Activated T-helper 1 cell treated with Interleukin-2 at 50 U/mL for 16 hours (primary cell): ENCODE data around the gene PIGX.

Experiments used
- DNase-seq: peaks from one replicate; pipeline ENCODE4 v3.0.0-alpha.2; 2020; ENCODE audit warnings: low read depth

Gene PIGX

DNA sequence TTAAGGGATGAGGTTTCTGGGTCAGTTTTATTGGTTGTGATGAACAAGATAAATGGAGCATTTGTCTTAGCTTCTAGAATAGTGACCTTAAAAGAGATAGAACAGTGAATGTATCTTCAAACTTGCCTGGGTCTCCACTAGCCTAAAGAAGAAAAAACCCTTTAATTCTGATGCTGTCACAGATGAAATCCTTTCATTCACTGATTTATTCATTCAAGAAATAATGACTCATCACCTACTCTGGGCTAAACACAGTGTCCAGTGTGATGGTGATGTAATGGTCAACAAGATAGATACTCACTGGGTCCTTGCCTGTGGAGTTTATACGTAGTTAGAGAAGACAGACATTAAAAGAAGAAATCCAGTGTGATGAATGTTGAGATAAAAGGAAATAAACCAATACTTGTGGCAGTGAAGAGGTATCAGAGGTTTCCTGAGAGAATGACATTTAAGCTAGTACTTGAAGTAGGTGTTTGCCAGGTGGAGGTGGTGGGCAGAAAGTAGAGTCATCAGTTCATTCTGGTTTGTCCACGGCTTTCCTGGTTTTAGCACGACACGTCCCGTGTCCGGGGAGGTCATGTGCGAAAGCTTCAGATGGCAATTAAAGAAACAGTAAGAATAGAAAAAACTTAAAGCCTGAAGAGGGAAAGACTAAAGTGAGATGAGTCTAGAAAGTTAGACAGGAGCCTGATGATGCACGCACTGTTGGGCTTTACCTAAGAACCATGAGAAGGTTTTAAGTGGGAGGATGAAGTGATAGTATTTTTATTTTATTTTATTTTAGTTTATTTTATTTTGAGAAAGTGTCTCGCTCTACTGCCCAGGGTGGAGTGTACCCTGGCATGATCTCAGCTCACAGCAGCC is 45.9 kb downstream of the PIGX start:
- DNase-seq, result no peak

DNA sequence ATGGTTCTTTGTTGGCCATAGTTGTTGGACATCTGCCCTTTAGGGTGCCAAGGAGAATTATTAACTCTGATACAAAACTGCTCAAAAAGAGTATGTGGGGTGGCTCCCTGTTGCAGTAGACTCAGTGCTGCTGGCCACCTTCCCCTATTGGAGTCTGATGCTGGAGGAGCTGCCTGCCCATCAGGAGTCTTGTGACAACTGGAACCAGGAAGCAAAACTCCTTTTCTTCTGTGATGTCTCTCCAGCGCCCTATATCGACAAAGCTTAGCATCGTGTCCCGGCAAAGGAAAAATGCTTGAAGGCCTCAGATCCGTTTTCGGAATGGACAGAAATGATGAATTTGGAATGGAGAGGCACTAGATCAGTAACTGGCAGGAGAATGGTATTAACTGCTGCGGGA is 51.0 kb downstream of the PIGX start:
- DNase-seq, result no peak

DNA sequence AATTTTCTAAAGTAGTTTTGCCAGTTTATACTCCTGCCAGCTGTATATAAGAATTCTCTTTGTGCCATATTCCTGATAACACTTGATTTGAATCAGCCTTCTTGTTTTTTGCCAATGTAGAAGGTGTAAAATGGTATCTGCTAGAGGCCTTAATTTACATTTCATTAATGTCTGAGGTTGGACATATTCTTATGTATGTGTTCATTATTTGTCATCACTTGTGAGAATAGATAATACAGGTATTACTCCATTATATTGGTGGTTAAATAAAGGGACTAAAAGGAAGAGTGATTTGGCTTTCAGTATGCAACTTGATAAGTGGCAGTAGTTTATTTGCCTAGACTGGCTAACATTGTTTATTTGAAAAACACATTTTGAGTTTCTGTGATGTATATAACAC is 53.3 kb downstream of the PIGX start:
- no peak for DNase-seq

DNA sequence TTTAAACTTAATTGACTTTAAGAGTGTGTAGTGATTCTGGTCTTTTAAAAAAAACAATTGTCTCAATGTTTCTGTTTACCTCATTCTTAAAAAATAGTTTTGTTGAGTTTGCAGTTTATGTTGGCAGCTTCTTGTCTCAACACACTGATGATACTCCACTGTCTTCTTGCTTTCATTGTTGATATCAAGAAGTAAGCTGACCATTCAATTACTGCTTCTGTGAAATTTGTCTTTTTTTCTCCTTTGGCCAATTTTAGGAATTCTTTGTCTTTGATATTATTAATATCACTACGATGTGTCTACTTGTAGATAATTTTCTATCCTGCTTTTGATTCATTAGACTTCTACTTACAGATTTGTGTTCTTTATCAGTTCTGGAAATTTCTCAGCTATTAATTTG is 58.9 kb downstream of the PIGX start:
- no peak for DNase-seq

DNA sequence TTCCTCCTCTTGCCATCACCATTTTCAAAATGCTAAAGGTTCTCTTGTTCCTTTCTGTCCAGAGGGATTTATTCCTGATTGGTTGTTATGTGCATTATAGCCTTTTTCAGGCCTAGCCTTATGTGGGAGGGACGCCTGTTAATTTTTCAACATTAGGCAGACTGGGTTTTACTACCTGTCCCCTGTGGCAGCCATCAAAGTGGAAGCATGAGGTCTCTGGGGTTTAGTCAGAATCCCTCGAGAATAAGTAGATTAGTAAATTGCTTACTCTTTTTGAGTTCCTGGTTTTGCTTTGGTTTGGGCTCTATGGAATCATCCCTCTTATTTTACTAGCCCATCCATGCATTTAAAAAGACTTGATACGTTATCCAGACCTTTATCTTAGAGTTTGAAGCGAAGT is 59.9 kb downstream of the PIGX start:
- no peak for DNase-seq

DNA sequence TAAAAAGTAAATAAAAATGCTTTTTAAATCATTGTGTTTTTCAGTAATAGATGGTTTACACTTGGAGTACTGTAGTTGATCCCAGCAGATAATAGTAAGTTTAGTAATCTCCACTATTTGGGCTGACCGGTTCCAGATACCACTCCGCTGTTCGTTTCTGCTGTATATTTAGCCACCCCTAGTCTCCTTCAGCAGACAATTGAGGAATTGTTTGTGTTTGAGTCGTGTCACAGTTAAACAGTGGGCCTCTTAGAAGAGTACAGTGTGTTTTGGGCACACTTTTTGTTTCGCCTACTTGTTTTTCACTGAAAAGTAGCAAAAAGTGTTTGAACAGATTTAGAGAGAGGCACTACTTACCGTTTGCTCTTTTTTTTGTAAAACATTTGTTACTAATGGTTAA is 60.7 kb downstream of the PIGX start:
- DNase-seq, result no peak

DNA sequence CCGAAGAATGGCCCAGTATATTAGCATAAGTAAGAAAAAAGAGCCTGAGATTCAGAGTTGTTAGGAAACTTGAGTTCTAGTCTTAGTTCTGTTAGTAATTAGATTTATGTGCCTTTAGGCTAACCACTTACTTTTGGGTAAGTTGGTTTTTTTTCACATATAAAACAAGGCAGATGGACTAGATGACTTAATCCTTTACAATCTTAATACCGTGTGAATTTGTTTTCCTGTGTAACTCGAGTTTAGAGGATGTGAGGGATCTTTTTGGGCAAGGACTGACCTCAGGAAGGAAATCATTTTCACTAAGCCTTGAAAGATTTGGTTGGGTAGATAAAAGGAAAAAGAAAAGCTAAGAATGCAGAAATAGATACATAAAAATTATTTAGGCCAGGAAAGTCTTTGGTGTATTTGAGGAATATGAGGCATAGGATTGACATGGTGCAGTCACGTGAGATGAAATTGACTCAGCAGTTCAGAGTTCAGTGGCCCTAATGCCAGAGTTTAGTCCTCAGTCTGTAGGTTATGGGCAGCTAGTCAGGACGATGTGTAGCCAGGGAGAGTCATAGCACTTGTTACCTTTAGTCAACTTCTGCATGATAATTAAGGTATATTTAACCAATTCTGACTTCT is 62.1 kb downstream of the PIGX start:
- DNase-seq, result no peak

DNA sequence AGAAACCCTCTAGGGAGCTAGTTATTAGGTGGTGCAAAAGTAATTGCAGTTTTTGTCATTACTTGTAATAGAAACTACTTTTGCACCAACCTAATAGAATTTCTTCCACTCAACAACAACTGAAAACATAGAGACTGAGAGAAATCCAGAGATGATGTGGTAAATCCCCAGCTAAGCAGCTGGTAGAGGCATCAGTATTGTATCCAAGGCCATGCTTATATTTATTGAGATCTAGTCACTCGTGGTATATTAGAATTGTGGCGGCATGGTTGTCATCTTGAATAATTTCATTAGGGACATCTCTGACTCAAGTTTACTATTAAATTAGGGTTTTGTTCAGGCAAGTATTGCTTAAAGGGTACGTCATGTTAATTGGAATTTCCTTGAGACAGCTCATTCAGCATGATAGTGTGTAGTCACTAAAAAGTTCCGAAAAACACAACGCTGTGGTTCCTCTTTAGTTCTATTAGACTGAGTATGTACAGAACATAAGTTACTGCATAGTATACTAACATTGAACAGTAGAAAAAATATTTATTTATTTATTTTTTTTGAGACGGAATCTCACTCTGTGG is 62.8 kb downstream of the PIGX start:
- no peak for DNase-seq

DNA sequence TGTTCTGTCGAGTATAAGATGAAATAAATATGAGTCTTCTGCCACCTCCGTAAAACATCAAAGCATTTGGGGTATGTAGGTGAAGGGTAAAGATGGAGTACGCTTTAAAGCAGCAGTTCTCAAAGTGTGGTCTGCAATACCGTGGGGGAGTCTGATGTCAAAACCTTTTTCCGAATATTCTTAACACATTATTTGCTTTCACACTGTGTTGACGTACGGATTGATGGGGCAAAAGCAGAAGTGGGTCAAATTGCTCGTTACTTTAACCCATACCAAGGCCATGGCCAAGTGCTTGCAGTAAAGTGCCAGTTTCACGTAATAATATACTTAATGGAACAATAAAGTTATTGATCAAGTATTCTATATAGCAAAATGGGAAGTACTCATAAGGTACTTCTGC is 63.8 kb downstream of the PIGX start:
- no peak for DNase-seq

DNA sequence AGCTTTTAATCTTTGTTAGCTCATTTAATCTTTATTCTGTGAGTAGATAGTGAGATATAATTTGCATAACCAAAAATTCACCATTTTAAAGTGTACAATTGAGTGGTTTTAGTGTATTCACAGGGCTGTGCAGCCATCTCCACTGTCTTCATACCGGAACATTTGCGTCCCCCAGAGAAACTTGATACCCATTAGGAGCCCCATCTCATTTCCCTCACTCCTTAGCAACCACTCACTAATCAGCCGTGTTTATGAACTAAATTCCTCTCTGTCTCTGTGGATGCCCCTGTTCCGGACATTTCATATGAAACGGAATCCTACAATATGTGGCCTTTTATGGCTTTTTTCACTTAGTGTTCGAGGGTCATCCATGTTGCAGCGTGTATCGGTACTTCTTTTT is 65.7 kb downstream of the PIGX start:
- DNase-seq, result no peak

DNA sequence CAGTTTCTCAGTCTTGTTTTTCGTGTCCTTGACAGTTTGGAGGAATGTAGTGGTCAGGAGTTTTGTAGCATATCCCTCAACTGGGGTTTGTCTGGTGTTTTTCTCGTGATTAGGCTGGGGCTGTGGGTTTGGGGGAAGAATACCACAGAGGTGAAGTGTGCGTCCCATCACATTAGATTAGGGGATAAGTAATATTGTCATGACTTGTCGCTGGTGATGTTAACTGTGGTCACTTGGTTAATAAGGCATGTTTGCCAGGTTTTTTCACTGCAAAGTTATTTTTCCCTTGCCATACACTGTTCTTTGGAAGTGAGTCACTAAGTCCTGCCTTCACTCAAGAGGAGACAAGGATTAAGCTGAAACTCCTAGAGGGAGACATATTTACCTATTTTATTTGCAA is 66.6 kb downstream of the PIGX start:
- no peak for DNase-seq

DNA sequence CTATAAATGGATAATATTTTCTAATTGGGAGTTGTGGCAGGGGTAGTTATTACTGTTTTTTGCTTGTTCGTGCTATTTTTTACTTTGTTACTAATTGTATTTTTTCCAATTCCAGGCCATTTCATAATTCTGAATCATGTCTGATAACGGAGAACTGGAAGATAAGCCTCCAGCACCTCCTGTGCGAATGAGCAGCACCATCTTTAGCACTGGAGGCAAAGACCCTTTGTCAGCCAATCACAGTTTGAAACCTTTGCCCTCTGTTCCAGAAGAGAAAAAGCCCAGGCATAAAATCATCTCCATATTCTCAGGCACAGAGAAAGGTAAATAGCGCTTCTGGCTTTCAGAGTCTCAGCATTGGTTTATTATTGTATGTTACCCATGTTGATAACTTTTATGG is 70.3 kb downstream of the PIGX start:
- no peak for DNase-seq
